Inflammatory macrophage (primary cell): Measurements from ENCODE around the gene CXorf49.

Experiments
- DNase-seq, 2 donors: peaks; one replicate each; pipeline ENCODE4 v3.0.0-alpha.2; 2020 to 2022

The CXorf49 gene

GRCh38 chrX:71671043-71671780, 46.9 kb downstream of the CXorf49 start:
- DNase-seq = no peak

GRCh38 chrX:71669947-71670346, 48.1 kb downstream of the CXorf49 start:
- peak in 1 of 2 donors; percentile 15 for DNase-seq

- no peak for DNase-seq
These were observed 48.6 kb downstream of the CXorf49 start for GRCh38 chrX:71669492-71669891.

- no peak for DNase-seq
These were observed 49.9 kb downstream of the CXorf49 start for GRCh38 chrX:71668248-71668595.

GRCh38 chrX:71667328-71668247, 50.5 kb downstream of the CXorf49 start, which contains the start of gene LOC101059915:
Gene LOC101059915, plus strand, starts transcription at chrX:71667546.
- no peak for DNase-seq

- DNase-seq = no peak
These were observed 51.6 kb downstream of the CXorf49 start for GRCh38 chrX:71666240-71667223.

GRCh38 chrX:71665747-71666146, 52.3 kb downstream of the CXorf49 start:
- no peak for DNase-seq

- no peak for DNase-seq
These were observed 53.1 kb downstream of the CXorf49 start for GRCh38 chrX:71664889-71665491.
